Stimulated activated CD8-positive, alpha-beta memory T cell treated with anti-CD3 and anti-CD28 coated beads, Interleukin-12 subunit alpha, Interleukin-12 subunit beta, amount 100 ng/mL, for 4 hours (primary cell): ENCODE measurements around the gene APOL4.
"Not testable (repeated sequence)": the region's sequence is repeated elsewhere in the genome, so short reads cannot be mapped to it uniquely, and the experiment has no call there.

Source experiments
- DNase-seq: peaks from one replicate; pipeline ENCODE4 v3.0.0-alpha.2; 2020; ENCODE audit warnings: low read depth

APOL4 gene

GRCh38 chr22:36183446-36183845 is 18.2 kb downstream of the APOL4 start:
- no peak for DNase-seq

GRCh38 chr22:36182857-36183256 is 18.8 kb downstream of the APOL4 start:
- DNase-seq, result no peak

- DNase-seq, result no peak
Observed at GRCh38 chr22:36182056-36182455, 19.6 kb downstream of the APOL4 start.

- DNase-seq, result no peak
Observed at GRCh38 chr22:36180928-36181327, 20.7 kb downstream of the APOL4 start.

GRCh38 chr22:36180038-36180880 is 21.4 kb downstream of the APOL4 start:
- DNase-seq, result peak; percentile 64

- no peak for DNase-seq
Observed at GRCh38 chr22:36177160-36177559, 24.4 kb downstream of the APOL4 start.

- DNase-seq, result no peak
Observed at GRCh38 chr22:36175892-36176291, 25.7 kb downstream of the APOL4 start.

GRCh38 chr22:36171941-36172340 is 29.7 kb downstream of the APOL4 start:
- DNase-seq, result no peak

- DNase-seq, result no peak
Observed at GRCh38 chr22:36166518-36167220, 34.9 kb downstream of the APOL4 start.

GRCh38 chr22:36166086-36166485 is 35.5 kb downstream of the APOL4 start:
- DNase-seq, result no peak

GRCh38 chr22:36165141-36165540 is 36.5 kb downstream of the APOL4 start:
- no peak for DNase-seq

GRCh38 chr22:36164621-36165020 is 37.0 kb downstream of the APOL4 start:
- DNase-seq, result no peak

GRCh38 chr22:36163497-36163896 is 38.1 kb downstream of the APOL4 start:
- no peak for DNase-seq

GRCh38 chr22:36162127-36163034 is 39.2 kb downstream of the APOL4 start:
- no peak for DNase-seq

- DNase-seq, result not testable (repeated sequence)
Observed at GRCh38 chr22:36161793-36162126, 39.8 kb downstream of the APOL4 start.

- no peak for DNase-seq
Observed at GRCh38 chr22:36160499-36160942, 41.1 kb downstream of the APOL4 start, which contains the start of gene APOL3. Gene APOL3, minus strand, starts transcription at chr22:36160755. Its CDS starts 11,700 bp downstream, at chr22:36149055.

- peak; percentile 50 for DNase-seq
Observed at GRCh38 chr22:36156515-36157419, 44.8 kb downstream of the APOL4 start.

GRCh38 chr22:36156119-36156514 is 45.5 kb downstream of the APOL4 start:
- DNase-seq, result no peak

- no peak for DNase-seq
Observed at GRCh38 chr22:36155702-36156101, 45.9 kb downstream of the APOL4 start.

- no peak for DNase-seq
Observed at GRCh38 chr22:36154423-36154945, 47.1 kb downstream of the APOL4 start.
